Measurements from ENCODE around the gene LRRC70. TPM values are rescaled to one million over a fixed set of nuclear protein-coding genes. Genes with fewer than 3 reads are reported as not detected.

Gene LRRC70
- total RNA-seq, 1 donor from 2014 or later: 10.4 TPM

Other genes with a start within 250 kb of the LRRC70 start
- 20.0 TPM for gene DIMT1, start 174.9 kb upstream of the LRRC70 start, total RNA-seq
- gene IPO11, start 166.1 kb upstream of the LRRC70 start, total RNA-seq: 39.9 TPM